Measurements from ENCODE around the gene FDXACB1. TPM values are rescaled to one million over a fixed set of nuclear protein-coding genes. Genes with fewer than 3 reads are reported as not detected.

Gene FDXACB1
- total RNA-seq, 2 experiments from 2014 or later, result 4.7 to 7.1 TPM

DNA sequence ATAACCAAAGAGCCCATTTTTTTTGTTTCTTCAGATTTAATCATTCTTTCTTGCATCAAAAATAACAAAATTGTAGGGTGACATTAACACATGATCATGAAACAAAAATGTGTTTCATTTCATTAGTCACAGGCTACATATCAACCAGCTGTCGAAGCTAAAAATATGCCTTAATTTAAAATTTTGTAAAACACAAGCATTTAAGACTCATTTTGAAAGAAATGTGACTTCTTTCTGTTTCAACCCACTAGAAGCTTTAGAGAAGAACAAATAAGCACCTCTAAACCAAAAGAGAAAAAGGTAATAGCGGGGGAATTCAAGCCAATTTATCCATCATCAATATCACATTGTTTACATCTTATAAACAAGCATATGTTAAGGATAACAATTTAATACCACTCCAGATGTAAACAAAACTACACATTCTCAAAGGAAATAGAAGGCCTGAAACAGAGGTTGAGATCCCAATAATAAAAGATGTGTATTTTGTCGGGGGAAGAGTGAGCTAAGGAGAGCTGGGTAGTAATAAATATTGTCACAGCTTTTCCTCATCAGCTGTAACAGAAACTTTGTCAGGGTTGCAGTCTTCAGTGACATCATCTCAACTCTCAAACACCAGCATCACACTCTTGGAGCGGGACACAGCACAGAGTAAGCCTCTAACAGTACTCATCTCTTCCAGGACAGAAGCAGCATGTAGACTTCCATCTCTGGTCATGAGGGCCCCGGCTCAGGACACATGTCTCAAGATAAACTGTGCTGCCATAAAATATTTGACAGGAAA lies 49.6 kb downstream of the FDXACB1 start:
- no peaks in the 10 kb centered on the region for H3K9me3 Mint-ChIP-seq (ENCODE audit: low read depth)
- DNase-seq (no peak), ATAC-seq (no peak)
- no peaks in the 10 kb centered on the region for H3K27me3 Mint-ChIP-seq
- CTCF ChIA-PET, result interaction anchor here (0.9 kb wide), 1 partner anchor 10 kb away, joined by 3 read pairs; no protein-coding TSS in a partner anchor
- H3K4me1 Mint-ChIP-seq, result peaks cover 5% of the 10 kb centered on the region
- H3K4me3 Mint-ChIP-seq, result no peak overlapping the region
- H3K36me3 Mint-ChIP-seq, result peaks cover 30% of the 10 kb centered on the region
- no peak overlapping the region for H3K27ac Mint-ChIP-seq

DNA sequence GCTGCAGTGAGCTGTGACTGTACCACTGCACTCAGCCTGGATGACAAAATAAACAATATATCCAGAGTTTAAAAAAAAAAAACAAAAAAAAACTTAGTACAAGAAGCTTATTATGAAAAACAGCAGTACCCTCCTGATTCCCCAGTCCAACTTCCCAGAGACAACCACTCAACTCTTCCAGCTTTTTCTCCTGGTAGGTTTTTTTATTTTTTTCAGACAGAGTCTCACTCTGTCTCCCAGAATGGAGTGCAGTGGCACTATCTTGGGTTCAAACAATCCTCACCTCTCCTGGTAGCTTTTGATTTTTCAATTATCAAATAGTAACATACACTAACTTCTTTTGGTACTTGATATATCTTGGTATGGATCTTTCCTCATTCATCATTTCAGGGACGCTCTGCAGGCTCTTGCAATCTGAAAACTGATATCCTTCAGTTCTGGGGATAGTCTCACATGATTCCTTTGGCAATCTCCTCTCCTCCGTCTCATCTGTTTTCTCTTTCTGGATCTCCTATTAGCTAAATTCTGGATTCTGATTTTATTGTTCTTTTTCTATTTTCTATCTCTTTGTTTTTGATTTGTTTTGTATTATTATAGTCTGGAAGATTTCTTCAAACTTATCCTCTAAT lies 52.5 kb downstream of the FDXACB1 start:
- H3K27me3 Mint-ChIP-seq, result no peaks in the 10 kb centered on the region
- H3K27ac Mint-ChIP-seq, result no peak overlapping the region
- DNase-seq, result no peak
- no peak overlapping the region for H3K4me3 Mint-ChIP-seq
- peaks cover 25% of the 10 kb centered on the region for H3K36me3 Mint-ChIP-seq
- H3K4me1 Mint-ChIP-seq, result peaks cover 5% of the 10 kb centered on the region
- no peaks in the 10 kb centered on the region for H3K9me3 Mint-ChIP-seq (ENCODE audit: low read depth)
- ATAC-seq, result no peak
- CTCF ChIA-PET, result interaction anchor here (0.6 to 1.5 kb wide), 4 partner anchors 13 to 300 kb away, joined by 3 read pairs; no protein-coding TSS in a partner anchor

Other genes with a start within 250 kb of the FDXACB1 start
- 10 to 100 TPM; 55.2 to 64.9 TPM for gene PPP2R1B, start 112.8 kb downstream of the FDXACB1 start, total RNA-seq
- 10 to 100 TPM; 23.2 to 27.3 TPM for gene ALG9, start 7.6 kb downstream of the FDXACB1 start, total RNA-seq
- gene CFAP68, start 376 bp upstream of the FDXACB1 start, total RNA-seq, result 10 to 100 TPM; 16.4 to 20.4 TPM
- not detected for gene CRYAB, start 32.6 kb upstream of the FDXACB1 start, total RNA-seq
- gene HSPB2, start 33.6 kb upstream of the FDXACB1 start, total RNA-seq, result not detected
- gene C11orf52, start 39.7 kb upstream of the FDXACB1 start, total RNA-seq, result not detected
- 10 to 100 TPM in 1 of 2 experiments, 1 to 10 TPM in 1; 9.0 to 10.3 TPM for gene DIXDC1, start 58.2 kb upstream of the FDXACB1 start, total RNA-seq
- gene DLAT, start 146.2 kb upstream of the FDXACB1 start, total RNA-seq, result 10 to 100 TPM; 34.7 to 43.6 TPM
- under 1 TPM in 1 of 2 experiments, not detected in 1; 0.49 TPM for gene PIH1D2, start 194.9 kb upstream of the FDXACB1 start, total RNA-seq
- 10 to 100 TPM; 20.6 to 22.5 TPM for gene NKAPD1, start 195.1 kb upstream of the FDXACB1 start, total RNA-seq
- gene TIMM8B, start 207.6 kb upstream of the FDXACB1 start, total RNA-seq, result 10 to 100 TPM; 44.2 to 59.8 TPM
- gene SDHD, start 207.7 kb upstream of the FDXACB1 start, total RNA-seq, result 10 to 100 TPM; 71.8 to 93.5 TPM